H1 (cell line): ENCODE measurements around the gene ANKFY1. TPM values are rescaled to one million over a fixed set of nuclear protein-coding genes. Genes with fewer than 3 reads are reported as not detected.

Experiments
- CTCF ChIA-PET: fragments of 300-600 bp; sonication (Branson Sonifier 250); formaldehyde crosslinking; loops from one replicate; lab custom pipeline; 2021; ENCODE audit not compliant: partially characterized antibody; lab: Charles Lee
- POLR2A ChIA-PET: fragments of 300-600 bp; sonication (Branson Sonifier 250); formaldehyde crosslinking; loops from one replicate; lab custom pipeline; 2021; ENCODE audit warnings: inconsistent platforms; ENCODE audit not compliant: partially characterized antibody; lab: Charles Lee
- DNase-seq, 2 experiments: peaks; one replicate each; pipeline versions ENCODE4 v3.0.0 to v3.0.0-alpha.2; 2010 to 2022; ENCODE audit warnings: low spot score in 2 of 2, low read depth in 1 of 2, mixed read lengths in 1 of 2
- FAIRE-seq: peaks from 2 replicates; lab custom pipeline; 2011; peaks lifted over from hg19 to GRCh38; lab: Jason Lieb, UNC
- H2AFZ ChIP-seq: 2 replicates; pipeline ENCODE4 v1.8.1; 2012; ENCODE audit warnings: low read length, inconsistent platforms
- H2AK5ac ChIP-seq: 2 replicates; pipeline ENCODE4 v1.6.1; 2013; ENCODE audit warnings: low read depth, low read length
- H2BK120ac ChIP-seq: replicated peaks from 2 replicates; pipeline ENCODE3; 2013; ENCODE audit warnings: low read depth, low read length, inconsistent platforms
- H2BK12ac ChIP-seq: 2 replicates; pipeline ENCODE4 v1.6.1; 2013; ENCODE audit warnings: low read depth, low read length
- H2BK15ac ChIP-seq: 2 replicates; pipeline ENCODE4 v1.6.1; 2013; ENCODE audit warnings: low read length
- H2BK20ac ChIP-seq: 2 replicates; pipeline ENCODE4 v1.6.1; 2013; ENCODE audit warnings: low read length
- H2BK5ac ChIP-seq: 2 replicates; pipeline ENCODE4 v1.6.1; 2013; ENCODE audit warnings: low read depth, low read length
- H3K14ac ChIP-seq: 2 replicates; pipeline ENCODE4 v1.6.1; 2013; ENCODE audit warnings: inconsistent platforms; ENCODE audit not compliant: insufficient read length
- H3K18ac ChIP-seq: 2 replicates; pipeline ENCODE4 v1.6.1; 2013; ENCODE audit warnings: low read length; ENCODE audit errors: extremely low read depth
- H3K23ac ChIP-seq: 2 replicates; pipeline ENCODE4 v1.6.1; 2013; ENCODE audit warnings: inconsistent platforms; ENCODE audit not compliant: insufficient read length
- H3K23me2 ChIP-seq: 2 replicates; pipeline ENCODE4 v1.6.1; 2013; ENCODE audit warnings: low read depth, low read length
- H3K27ac ChIP-seq: 2 replicates; pipeline ENCODE4 v1.6.1; 2011; ENCODE audit warnings: low read depth, low read length, inconsistent platforms
- H3K27me3 ChIP-seq, 4 experiments: replicated peaks in 1 of 4; 1 replicate in 1 of 4; 2 replicates in 3 of 4; pipeline versions ENCODE4 v1.6.1 to v1.8.1; 2011 to 2013; ENCODE audit warnings: low read length in 3 of 4, mild to moderate bottlenecking in 3 of 4, inconsistent platforms in 2 of 4, mixed read lengths in 2 of 4, moderate library complexity in 1 of 4; ENCODE audit not compliant: control insufficient read depth in 3 of 4, insufficient read depth in 3 of 4; ENCODE audit errors: extremely low read depth in 1 of 4
- H3K36me3 ChIP-seq, 4 experiments: 2 replicates each; pipeline versions ENCODE4 v1.6.1 to v1.8.1; 2011 to 2013; ENCODE audit warnings: mild to moderate bottlenecking in 4 of 4, low read length in 3 of 4, moderate library complexity in 2 of 4, control low read depth in 1 of 4, inconsistent platforms in 1 of 4; ENCODE audit not compliant: insufficient read depth in 4 of 4, control insufficient read depth in 2 of 4
- H3K4ac ChIP-seq: replicated peaks from 2 replicates; pipeline ENCODE3; 2013; ENCODE audit warnings: low read length, low read depth, mixed read lengths, inconsistent platforms; ENCODE audit not compliant: insufficient read length
- H3K4me1 ChIP-seq, 4 experiments: replicated peaks in 1 of 4; 1 replicate in 1 of 4; 2 replicates in 3 of 4; pipeline versions ENCODE4 v1.6.1 to v1.8.1; 2011 to 2013; ENCODE audit warnings: low read length in 3 of 4, inconsistent platforms in 2 of 4, mixed read lengths in 1 of 4; ENCODE audit not compliant: insufficient read depth in 4 of 4, control insufficient read depth in 3 of 4
- H3K4me2 ChIP-seq, 2 experiments: 2 replicates each; pipeline versions ENCODE4 v1.6.1 to v1.8.1; 2011 to 2013; ENCODE audit warnings: low read depth in 2 of 2, low read length in 2 of 2, control low read depth in 1 of 2, inconsistent platforms in 1 of 2, mild to moderate bottlenecking in 1 of 2; ENCODE audit not compliant: insufficient read depth in 1 of 2
- H3K4me3 ChIP-seq, 4 experiments: fragments of 200-600, 300-600 bp in 1 of 4; sonication (generic), shearing (Covaris generic), sonication (Bioruptor Twin) in 1 of 4; 2 replicates each; pipeline versions ENCODE4 v1.5.1 to v1.8.1; 2011 to 2016; ENCODE audit warnings: low read length in 4 of 4, low read depth in 3 of 4, control low read depth in 2 of 4, inconsistent platforms in 2 of 4, mild to moderate bottlenecking in 2 of 4, mixed read lengths in 1 of 4, moderate library complexity in 1 of 4; ENCODE audit not compliant: insufficient read depth in 2 of 4; ENCODE audit errors: extremely low read depth in 1 of 4
- H3K56ac ChIP-seq: replicated peaks from 2 replicates; pipeline ENCODE3; 2013; ENCODE audit warnings: low read depth, mild to moderate bottlenecking, mixed read lengths, low read length, inconsistent platforms; ENCODE audit not compliant: insufficient read length
- H3K79me1 ChIP-seq: 2 replicates; pipeline ENCODE4 v1.6.1; 2013; ENCODE audit warnings: low read depth, low read length, control low read depth
- H3K79me2 ChIP-seq, 2 experiments: 2 replicates each; pipeline versions ENCODE4 v1.6.1 to v1.8.1; 2012 to 2013; ENCODE audit warnings: low read length in 2 of 2, mild to moderate bottlenecking in 2 of 2, inconsistent platforms in 1 of 2; ENCODE audit not compliant: insufficient read depth in 2 of 2, control insufficient read depth in 1 of 2
- H3K9ac ChIP-seq, 4 experiments: replicated peaks in 1 of 4; 1 replicate in 1 of 4; 2 replicates in 3 of 4; pipeline versions ENCODE4 v1.6.1 to v1.8.1; 2011 to 2013; ENCODE audit warnings: low read depth in 3 of 4, low read length in 3 of 4, control low read depth in 2 of 4, mild to moderate bottlenecking in 2 of 4, moderate library complexity in 2 of 4, inconsistent platforms in 1 of 4; ENCODE audit errors: extremely low read depth in 1 of 4
- H3K9me3 ChIP-seq, 2 experiments: 2 replicates each; pipeline versions ENCODE4 v1.6.1 to v1.8.1; 2012 to 2013; ENCODE audit warnings: mild to moderate bottlenecking in 2 of 2, moderate library complexity in 2 of 2, control low read depth in 1 of 2, inconsistent platforms in 1 of 2, low read depth in 1 of 2, low read length in 1 of 2, mixed read lengths in 1 of 2; ENCODE audit not compliant: insufficient read depth in 2 of 2
- H4K20me1 ChIP-seq, 2 experiments: replicated peaks in 1 of 2; 2 replicates each; pipeline versions ENCODE3 to v1.8.1; 2011 to 2013; ENCODE audit warnings: inconsistent platforms in 2 of 2, low read length in 2 of 2, mild to moderate bottlenecking in 1 of 2; ENCODE audit not compliant: insufficient read depth in 2 of 2, control insufficient read depth in 1 of 2
- H4K5ac ChIP-seq: 2 replicates; pipeline ENCODE4 v1.6.1; 2013; ENCODE audit warnings: low read length, low read depth, mixed read lengths, inconsistent platforms; ENCODE audit not compliant: insufficient read length
- H4K8ac ChIP-seq: 2 replicates; pipeline ENCODE4 v1.8.0; 2013; ENCODE audit warnings: mild to moderate bottlenecking, moderate library complexity, low read length, inconsistent platforms; ENCODE audit not compliant: insufficient read depth; ENCODE audit errors: extremely low read depth
- H4K91ac ChIP-seq: replicated peaks from 2 replicates; pipeline ENCODE3; 2013; ENCODE audit warnings: low read length, mixed read lengths, inconsistent platforms; ENCODE audit not compliant: insufficient read length
- WGBS, 2 experiments: shearing (Covaris generic) in 1 of 2; methylation state at CpG; one replicate each; pipeline versions ENCODE4 v1.1.6 to v1.1.7; 2013 to 2015; ENCODE audit warnings: low lambda C conversion rate in 2 of 2, mixed read lengths in 2 of 2, inconsistent platforms in 1 of 2, low coverage in 1 of 2, missing lambda C conversion rate in 1 of 2; ENCODE audit not compliant: insufficient replicate concordance in 2 of 2, insufficient coverage in 1 of 2, insufficient read length in 1 of 2; ENCODE audit errors: extremely low coverage in 1 of 2, missing lambda C conversion rate in 1 of 2; 5-methylcytosine and 5-hydroxymethylcytosine counted together
- polyA plus RNA-seq, 7 experiments: library from polyadenylated mRNA; depleted of rRNA in 3 of 7; stranded (reverse) in 5 of 7; unstranded in 2 of 7; fragments of >200 nt in 5 of 7; fragments of 200-250 nt in 2 of 7; gene quantifications; 1 replicate in 5 of 7; 2 replicates in 1 of 7; 4 replicates in 1 of 7; pipeline versions ENCODE4 v1.2.1 to v1.2.3, GENCODE V29; 2011 to 2013; ENCODE audit warnings: missing spikeins in 2 of 7, mixed read lengths in 2 of 7
- total RNA-seq: library from RNA; stranded (reverse); fragmentation: NEBNext Ultra II Directional; extraction: Animal tissue kit (Norgen Biotek cat#: 25700); gene quantifications from 2 replicates; pipeline ENCODE4 v1.2.1, GENCODE V29; 2021

Gene ANKFY1
- total and polyA plus RNA-seq, 2 of the 8 experiments (the other 6 are each of a cell fraction or from before 2014, with no cell fraction given) = 28.3 to 45.3 TPM

- Histone ChIP-seq H2BK120ac (no peak overlapping the region), H2BK12ac (no peak overlapping the region), H3K23me2 (no peaks in the 10 kb centered on the region), H3K4ac (no peak overlapping the region), H4K8ac (no peak overlapping the region), H4K20me1 (peaks cover 3% of the 10 kb centered on the region in 2 experiments), H3K79me2 (no peaks in the 10 kb centered on the region), H2AK5ac (no peak overlapping the region), H3K79me1 (no peaks in the 10 kb centered on the region), H3K9me3 (no peaks in the 10 kb centered on the region), H3K27me3 (no peaks in the 10 kb centered on the region), H3K18ac (no peak overlapping the region), H3K4me2 (no peak overlapping the region), H3K56ac (no peak overlapping the region), H3K14ac (no peak overlapping the region), H3K27ac (no peak overlapping the region), H3K9ac (no peak overlapping the region; a peak in 1 of 7 replicates), H4K91ac (no peak overlapping the region), H2BK5ac (no peak overlapping the region), H3K4me1 (no peaks in the 10 kb centered on the region), H2AFZ (no peak overlapping the region), H4K5ac (no peak overlapping the region), H3K4me3 (no peak overlapping the region), H2BK15ac (no peak overlapping the region), H2BK20ac (no peak overlapping the region), H3K23ac (no peak overlapping the region), H3K36me3 (no peaks in the 10 kb centered on the region)
- POLR2A ChIA-PET = interaction anchor here (1.5 kb wide), 1 partner anchor 11 kb away, joined by 4 read pairs; no protein-coding TSS in a partner anchor
- CTCF ChIA-PET = no interaction called here
- FAIRE-seq (no peak), DNase-seq (no peak)
- 66% methylated on average over 3 of the region's 3 CpGs; no CpG with 5 or more reads in 1 of the 2 experiments for WGBS, 2 experiments
Observed at GRCh38 chr17:4152471-4152870, 111.3 kb downstream of the ANKFY1 start.
